Testis (tissue), 2 donors: Measurements from ENCODE around the gene CFAP20DC.

Source experiments
- POLR2A ChIP-seq: fragments of 450-650 bp; IDR thresholded peaks from one replicate; pipeline ENCODE4 v1.6.1; 2017; ENCODE audit warnings: antibody characterized with exemption, mild to moderate bottlenecking, moderate library complexity
- TF ChIP-seq, protein P1 (sequence below), 3 experiments: fragments of 450-650 bp in 2 of 3; fragments of 200-600 bp in 1 of 3; sonication (generic) in 1 of 3; IDR thresholded peaks; one replicate each; pipeline ENCODE4 v1.5.1; 2016 to 2019; ENCODE audit warnings: antibody characterized with exemption in 3 of 3, mild to moderate bottlenecking in 2 of 3, moderate library complexity in 1 of 3

DNA sequence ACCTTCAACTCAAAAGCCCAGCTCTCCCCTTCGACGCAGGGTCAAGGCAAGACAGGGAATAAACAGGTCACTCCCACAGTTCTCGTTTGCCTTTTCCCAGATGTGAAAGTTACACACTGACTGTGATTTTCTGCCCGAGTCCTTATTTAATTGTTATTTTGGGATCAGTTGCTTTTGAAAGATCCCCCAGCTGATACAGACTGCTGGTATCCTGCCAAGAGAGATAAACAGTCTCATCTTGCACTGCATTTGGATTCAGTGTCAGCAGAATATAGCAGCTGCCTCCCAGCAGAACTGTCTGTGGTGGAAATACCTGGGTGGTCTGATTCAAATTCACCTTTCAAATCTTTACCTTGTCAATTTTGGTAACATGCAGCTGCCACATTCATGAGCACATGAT is 327.3 kb downstream of the CFAP20DC start:
- TF ChIP-seq, protein P1, sequence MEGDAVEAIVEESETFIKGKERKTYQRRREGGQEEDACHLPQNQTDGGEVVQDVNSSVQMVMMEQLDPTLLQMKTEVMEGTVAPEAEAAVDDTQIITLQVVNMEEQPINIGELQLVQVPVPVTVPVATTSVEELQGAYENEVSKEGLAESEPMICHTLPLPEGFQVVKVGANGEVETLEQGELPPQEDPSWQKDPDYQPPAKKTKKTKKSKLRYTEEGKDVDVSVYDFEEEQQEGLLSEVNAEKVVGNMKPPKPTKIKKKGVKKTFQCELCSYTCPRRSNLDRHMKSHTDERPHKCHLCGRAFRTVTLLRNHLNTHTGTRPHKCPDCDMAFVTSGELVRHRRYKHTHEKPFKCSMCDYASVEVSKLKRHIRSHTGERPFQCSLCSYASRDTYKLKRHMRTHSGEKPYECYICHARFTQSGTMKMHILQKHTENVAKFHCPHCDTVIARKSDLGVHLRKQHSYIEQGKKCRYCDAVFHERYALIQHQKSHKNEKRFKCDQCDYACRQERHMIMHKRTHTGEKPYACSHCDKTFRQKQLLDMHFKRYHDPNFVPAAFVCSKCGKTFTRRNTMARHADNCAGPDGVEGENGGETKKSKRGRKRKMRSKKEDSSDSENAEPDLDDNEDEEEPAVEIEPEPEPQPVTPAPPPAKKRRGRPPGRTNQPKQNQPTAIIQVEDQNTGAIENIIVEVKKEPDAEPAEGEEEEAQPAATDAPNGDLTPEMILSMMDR (IDR thresholded peaks at IDR 0.05) = no peak
- TF ChIP-seq POLR2A = no peak
